Uterus (tissue), 2 donors: ENCODE measurements around the gene EPC2.

Experiments
- POLR2A ChIP-seq, 2 donors: fragments of 450-650 bp; IDR thresholded peaks; one replicate each; pipeline ENCODE4 v1.6.1; 2016; ENCODE audit warnings: antibody characterized with exemption in 2 of 2, mild to moderate bottlenecking in 1 of 2, moderate library complexity in 1 of 2
- TF ChIP-seq, protein P1 (sequence below), 4 experiments: fragments of 200-600 bp in 2 of 4; fragments of 450-650 bp in 2 of 4; sonication (generic) in 2 of 4; IDR thresholded peaks; one replicate each; pipeline ENCODE4 v1.5.1; 2016 to 2019; ENCODE audit warnings: antibody characterized with exemption in 4 of 4, mild to moderate bottlenecking in 2 of 4, moderate library complexity in 1 of 4

DNA sequence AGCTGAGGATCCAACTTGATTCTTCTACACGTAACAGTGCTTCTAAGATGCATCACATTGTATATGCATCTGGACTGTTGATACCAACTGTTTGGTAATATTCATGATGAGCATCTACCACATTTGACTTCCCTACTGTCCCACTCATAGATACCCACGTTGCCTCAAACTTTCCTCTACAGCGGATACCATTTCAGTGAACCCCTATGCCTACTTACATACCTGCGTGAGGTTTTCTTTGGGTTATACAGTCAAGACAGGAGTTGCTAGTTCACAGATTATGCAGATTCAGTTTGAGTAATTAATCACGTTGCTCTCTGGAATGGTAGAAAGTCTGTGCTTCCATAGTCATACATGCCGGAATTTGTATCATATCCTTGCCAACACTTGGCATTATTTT is 40.0 kb downstream of the EPC2 start:
- TF ChIP-seq, protein P1, sequence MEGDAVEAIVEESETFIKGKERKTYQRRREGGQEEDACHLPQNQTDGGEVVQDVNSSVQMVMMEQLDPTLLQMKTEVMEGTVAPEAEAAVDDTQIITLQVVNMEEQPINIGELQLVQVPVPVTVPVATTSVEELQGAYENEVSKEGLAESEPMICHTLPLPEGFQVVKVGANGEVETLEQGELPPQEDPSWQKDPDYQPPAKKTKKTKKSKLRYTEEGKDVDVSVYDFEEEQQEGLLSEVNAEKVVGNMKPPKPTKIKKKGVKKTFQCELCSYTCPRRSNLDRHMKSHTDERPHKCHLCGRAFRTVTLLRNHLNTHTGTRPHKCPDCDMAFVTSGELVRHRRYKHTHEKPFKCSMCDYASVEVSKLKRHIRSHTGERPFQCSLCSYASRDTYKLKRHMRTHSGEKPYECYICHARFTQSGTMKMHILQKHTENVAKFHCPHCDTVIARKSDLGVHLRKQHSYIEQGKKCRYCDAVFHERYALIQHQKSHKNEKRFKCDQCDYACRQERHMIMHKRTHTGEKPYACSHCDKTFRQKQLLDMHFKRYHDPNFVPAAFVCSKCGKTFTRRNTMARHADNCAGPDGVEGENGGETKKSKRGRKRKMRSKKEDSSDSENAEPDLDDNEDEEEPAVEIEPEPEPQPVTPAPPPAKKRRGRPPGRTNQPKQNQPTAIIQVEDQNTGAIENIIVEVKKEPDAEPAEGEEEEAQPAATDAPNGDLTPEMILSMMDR (IDR thresholded peaks at IDR 0.05) = no peak
- TF ChIP-seq POLR2A (IDR thresholded peaks at IDR 0.05) = no peak
